Nasal cavity respiratory epithelium epithelial cell of viscerocranial mucosa (primary cell): Measurements from ENCODE around the gene SHOC2. TPM values are rescaled to one million over a fixed set of nuclear protein-coding genes. Genes with fewer than 3 reads are reported as not detected.

Experiments
- total RNA-seq: library from RNA; depleted of rRNA; stranded (reverse); fragments of >200 nt; gene quantifications from 2 replicates; pipeline ENCODE4 v1.2.3, GENCODE V29; 2014

Gene SHOC2
- total RNA-seq: 52.3 and 54.2 TPM in 2 replicates

DNA sequence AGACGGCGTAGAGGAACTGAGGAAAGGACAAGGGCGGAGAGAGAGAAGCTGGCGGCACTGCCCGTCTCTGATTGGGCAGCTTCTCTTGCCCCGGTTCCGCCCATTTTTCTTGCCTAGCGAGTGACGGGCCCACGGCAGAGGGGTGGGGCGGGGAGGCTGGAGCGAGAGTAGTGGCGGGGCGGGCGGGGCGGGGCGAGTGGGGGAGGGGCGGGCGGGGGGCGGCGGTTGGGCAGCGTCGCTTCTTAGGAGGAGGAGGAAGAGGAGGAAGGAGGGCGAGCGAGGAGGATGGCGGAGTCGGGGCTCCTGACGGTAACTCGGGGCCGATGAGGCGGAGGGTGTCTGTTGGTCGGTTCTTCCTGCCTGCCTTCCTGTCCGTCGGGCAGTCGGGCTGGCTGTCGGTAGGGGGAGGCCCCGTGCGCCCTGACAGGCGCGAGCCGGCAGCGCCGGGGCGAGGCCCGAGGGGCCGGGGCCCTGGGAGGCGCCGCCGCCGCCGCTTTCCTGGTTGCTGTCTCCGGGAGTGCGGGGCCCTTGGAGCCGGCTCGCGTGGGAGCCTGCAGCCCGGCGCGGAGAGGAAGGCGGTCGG lies at the start of gene SHOC2:
TSS of gene SHOC2 (plus strand) at position 256 of the 583 bp plus-strand sequence. CDS start 44,755 bp downstream, outside the sequence.

GRCh38 chr10:110871298-110872084 lies 47.9 kb upstream of the SHOC2 start, which contains the start of gene PDCD4:
Gene PDCD4, plus strand, starts transcription at chr10:110871928. Its CDS starts 4,100 bp downstream, at chr10:110876028.

GRCh38 chr10:110918643-110919348 lies 608 bp upstream of the SHOC2 start, which contains the start of gene BBIP1:
Gene BBIP1, minus strand, starts transcription at chr10:110919180. Its CDS starts 1,023 bp downstream, at chr10:110918157.

Other genes with a start within 250 kb of the SHOC2 start
- gene PDCD4, start 47.7 kb upstream of the SHOC2 start, total RNA-seq: 78.6 and 246 TPM in 2 replicates
- 10.9 and 13.3 TPM in 2 replicates for gene BBIP1, start 424 bp upstream of the SHOC2 start, total RNA-seq
- not detected in 2 replicates for gene ADRA2A, start 157.4 kb downstream of the SHOC2 start, total RNA-seq